Hindlimb muscle (tissue), 1 donor: ENCODE results near the gene RPLP1. TPM values are rescaled to one million over a fixed set of nuclear protein-coding genes. Genes with fewer than 3 reads are reported as not detected.

Experiments
- DNase-seq: peaks from one replicate; pipeline ENCODE4 v3.0.0-alpha.2; 2013
- polyA plus RNA-seq: library from polyadenylated mRNA; unstranded; fragments of 120-200 nt; gene quantifications from one replicate; pipeline ENCODE4 v1.2.1, GENCODE V29; 2013; ENCODE audit not compliant: insufficient read length

Gene RPLP1
- polyA plus RNA-seq, 1 donor = 3,608 TPM

DNA sequence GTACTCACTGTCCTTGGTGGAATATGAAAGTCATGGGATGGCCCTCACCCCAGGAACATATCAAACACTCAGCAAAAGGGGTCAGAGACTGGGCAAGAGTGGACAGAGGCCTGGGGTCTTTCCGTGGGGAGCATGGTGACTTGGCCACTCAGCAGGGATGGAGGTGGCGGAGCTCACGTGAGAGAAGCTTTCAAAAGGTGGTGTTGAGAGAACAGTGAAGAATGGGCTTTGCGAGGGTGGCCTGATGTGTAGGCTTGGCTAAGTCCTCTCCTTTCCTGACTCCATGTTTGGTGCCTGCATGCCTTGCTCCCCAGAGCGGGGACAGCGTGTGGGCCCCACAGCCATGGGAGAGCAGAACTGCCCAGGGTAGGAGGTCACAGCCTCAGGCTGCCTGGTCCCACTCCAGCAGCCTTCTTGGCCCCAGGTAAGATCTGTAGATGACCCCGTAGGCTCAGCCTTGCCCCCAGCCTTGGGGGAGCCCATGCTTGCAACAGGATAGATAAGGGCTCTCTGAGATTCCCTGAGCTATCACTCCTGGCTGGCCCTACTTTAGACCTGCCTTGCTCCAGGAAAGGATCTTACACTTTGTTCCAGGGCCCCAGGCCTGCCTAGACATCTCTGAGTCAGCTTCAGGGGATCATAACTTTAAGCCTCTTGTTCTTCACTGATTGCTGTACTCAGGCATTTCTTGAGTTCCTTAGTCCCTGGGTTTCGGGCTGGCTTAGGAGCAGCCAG lies 17.0 kb downstream of the RPLP1 start:
- no peak for DNase-seq

DNA sequence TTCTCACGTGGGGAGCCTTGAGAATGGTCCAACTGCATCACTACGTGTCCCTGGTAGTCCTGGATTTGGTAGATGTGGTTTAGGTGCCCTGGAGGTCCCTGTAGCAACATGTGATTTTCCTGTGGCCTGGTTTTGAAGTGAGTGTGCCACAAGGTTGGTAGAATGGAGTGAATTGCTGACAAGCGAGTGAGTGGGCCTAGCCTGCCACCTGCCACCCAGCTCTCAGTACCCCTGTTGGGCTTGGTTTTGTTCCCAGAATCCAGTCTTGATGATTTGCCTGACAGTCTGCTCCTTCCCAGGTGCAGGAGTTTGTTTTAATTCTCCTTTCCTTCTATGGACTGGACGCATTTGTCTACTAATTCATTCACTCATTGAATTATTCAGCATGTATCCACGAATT lies 19.4 kb downstream of the RPLP1 start:
- DNase-seq = no peak

DNA sequence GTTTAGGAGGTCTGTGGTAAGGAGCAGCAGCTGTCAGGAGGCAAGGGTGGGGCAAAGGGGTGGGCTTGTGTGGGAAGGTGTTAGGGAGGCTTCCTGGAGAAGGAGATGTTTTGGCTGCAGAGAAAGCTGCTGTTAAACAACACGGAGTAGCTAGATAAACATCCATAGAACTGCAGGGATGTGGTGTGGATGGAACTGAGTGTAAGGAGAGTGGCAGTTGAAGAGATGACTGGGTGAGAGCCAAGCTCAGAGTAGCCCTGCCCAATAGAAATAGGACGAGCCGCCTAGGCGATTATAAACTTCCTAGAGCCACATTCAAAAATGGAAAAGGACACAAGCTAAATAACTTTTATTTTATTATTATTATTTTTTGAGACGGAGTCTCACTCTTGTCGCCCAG lies 19.9 kb downstream of the RPLP1 start:
- no peak for DNase-seq

- DNase-seq = no peak
These were observed 21.7 kb downstream of the RPLP1 start for GRCh38 chr15:69474291-69474690.

DNA sequence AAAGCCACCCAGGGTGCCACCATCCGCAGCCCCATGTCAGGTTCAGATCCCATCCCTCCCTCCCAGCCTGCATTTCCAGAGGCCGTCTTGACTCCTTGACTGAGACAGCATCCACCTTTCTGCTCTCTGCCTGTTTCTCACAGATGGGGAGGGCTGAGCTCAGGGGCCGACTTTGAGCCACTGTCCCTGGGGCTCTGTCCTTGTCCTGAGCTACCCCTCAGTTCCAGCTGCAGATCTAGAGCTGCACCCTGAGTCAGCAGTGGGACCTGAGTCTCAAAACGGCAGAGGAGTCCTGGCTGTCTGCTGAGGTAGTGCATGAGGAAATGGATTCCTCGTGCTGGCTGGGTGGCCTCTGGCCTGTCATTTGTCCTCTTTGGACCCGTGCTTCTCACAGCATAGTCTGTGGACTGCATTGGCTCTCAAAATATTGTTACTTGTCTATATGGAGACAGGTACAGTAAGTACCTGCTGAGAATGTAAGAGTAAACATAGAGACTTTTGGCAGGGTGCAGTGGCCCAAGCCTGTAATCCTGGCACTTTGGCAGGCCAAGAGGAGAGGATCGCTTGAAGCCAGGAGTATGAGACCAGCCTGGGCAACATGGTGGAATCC lies 22.3 kb downstream of the RPLP1 start:
- no peak for DNase-seq

- peak; percentile 75 for DNase-seq
These were observed 23.2 kb downstream of the RPLP1 start for GRCh38 chr15:69475769-69476358.

- DNase-seq = no peak
These were observed 24.3 kb downstream of the RPLP1 start for GRCh38 chr15:69476704-69477473.

- no peak for DNase-seq
These were observed 25.7 kb downstream of the RPLP1 start for GRCh38 chr15:69478259-69478781.

DNA sequence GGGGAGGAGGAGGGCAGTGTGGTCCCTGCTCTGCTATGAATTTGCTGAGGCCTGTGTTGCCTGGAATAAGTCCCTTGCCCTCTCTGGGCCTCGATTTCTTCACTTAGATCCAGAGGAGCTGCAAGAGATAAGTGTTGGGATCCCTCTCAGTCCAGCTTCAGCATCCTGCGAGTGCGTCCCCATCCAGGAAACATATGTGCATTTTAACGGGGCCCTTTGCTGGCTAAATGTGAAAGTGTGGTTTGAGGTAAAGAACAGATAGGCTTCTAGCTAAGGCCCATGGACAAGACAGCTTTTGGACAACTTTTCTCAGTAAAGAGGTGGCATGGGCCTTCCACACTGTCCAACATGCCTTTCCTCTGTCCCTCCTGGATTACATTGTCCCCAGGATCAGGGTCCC lies 26.5 kb downstream of the RPLP1 start:
- DNase-seq = no peak

GRCh38 chr15:69479971-69480370 lies 27.4 kb downstream of the RPLP1 start:
- no peak for DNase-seq

DNA sequence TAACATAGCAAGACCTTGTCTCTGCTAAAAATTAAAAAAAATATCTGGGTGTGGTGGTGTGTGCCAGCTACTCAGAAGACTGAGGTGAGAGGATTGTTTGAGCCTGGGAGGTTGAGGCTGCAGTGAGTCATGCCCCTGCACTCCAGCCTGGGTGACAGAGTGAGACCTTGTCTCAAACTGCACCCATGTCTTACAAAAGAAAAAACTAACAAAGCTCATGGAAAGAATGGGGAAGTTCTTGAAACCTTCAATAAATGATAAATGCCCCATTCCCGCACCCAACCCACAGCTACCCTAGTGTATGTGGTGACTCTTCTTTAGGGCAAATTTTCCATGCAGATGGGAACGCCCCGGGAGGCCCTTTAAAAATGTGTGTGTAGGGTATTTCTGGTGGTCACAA lies 28.3 kb downstream of the RPLP1 start:
- DNase-seq = no peak

DNA sequence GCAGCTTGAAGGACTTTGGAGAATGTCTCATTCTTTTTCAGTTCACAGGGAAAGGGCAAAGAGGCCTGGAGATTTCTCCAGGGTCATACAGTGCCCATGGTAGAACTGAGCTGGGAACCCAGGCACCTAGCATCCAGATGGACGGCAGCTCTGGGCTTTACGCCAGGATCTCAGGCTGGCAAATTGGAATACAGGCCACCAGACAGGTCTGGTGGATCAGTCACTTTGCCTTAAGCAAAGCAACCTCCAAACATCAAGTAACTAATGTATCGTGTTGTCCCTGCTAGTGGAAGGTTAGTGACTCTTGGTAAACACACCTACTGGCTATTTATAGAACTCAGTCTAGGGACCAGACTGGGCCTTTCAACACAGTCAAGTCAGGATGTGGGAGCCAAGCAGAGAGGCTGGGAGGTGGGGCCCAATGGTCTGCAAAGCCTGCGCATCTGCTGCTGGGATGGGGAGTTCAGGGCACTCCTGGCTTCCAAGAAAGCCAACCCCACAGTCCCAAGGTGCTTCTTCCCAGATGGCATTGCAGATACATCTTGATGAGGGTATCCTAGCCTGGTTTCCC lies 30.2 kb downstream of the RPLP1 start:
- DNase-seq = no peak

DNA sequence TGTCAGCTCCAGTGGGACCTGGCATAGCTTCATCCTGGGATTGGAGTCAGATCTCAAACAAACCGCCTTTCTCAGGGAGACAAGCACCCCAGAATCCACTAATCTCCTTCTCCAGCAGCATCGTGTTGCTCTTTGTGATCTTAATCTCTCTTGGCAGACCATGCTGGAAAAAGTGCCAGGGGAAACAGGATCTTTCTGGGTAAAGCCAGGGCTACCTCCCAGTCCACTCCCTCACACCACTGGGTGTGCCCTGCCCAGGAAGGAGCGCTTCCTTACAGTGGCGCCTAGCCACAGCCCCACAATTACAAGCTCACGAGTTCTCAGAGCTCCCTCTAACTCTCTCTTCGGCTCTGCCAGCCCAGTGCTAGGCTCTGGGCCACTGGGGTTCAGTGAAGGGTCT lies 32.2 kb downstream of the RPLP1 start:
- DNase-seq = no peak

DNA sequence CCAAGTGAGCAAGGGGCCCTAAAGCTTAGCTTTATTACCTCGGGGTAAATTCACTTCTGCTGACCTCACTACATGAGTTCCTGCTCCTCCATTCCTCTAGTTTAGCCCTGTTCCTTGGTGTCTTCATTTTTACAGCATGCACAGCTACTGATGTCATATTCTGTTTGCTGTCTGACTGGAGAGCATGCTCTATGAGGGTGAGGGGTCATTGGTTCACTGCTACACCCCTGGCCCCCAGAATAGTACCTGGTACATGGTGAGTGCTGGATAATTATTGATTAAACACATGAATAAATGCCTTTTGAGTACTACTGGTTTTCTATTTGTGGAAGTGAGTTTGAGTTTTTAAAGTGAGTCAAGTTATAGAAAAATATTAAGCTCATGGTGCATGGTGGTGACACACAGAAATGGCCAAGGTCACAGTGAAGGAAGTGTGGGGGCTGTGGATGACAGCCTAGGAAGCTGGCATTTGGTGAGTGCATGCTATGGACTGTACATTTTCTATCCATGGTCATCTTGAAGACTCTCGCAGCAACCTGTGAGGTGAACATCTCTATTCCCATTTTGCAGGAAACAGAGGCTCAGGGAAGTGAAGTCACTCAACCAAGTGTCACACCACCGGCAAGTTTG lies 34.0 kb downstream of the RPLP1 start:
- DNase-seq = no peak

DNA sequence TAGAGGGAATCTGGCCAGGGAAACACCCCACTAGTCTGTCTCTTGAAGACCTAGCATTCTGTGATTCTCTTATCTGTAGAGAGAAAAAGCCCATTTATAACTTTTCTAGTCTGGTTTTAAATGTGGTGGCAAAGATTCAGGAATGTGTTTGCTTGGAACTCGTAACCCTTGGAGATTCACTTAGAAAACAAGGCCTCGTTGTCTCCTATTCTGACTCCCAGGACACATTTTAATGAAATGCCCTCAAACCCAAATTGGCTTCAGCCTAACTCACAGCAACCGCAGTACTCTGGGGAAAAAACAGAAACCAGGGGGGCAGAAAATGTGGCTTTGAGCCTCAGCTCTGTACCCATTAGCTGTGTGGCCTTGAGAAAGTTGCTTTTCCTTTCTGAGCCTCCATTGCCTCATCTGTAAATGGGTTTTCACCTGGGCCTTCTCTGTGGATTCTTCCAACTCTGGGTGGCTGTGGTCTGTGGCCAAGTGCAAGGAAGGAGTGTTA lies 36.5 kb downstream of the RPLP1 start:
- no peak for DNase-seq

DNA sequence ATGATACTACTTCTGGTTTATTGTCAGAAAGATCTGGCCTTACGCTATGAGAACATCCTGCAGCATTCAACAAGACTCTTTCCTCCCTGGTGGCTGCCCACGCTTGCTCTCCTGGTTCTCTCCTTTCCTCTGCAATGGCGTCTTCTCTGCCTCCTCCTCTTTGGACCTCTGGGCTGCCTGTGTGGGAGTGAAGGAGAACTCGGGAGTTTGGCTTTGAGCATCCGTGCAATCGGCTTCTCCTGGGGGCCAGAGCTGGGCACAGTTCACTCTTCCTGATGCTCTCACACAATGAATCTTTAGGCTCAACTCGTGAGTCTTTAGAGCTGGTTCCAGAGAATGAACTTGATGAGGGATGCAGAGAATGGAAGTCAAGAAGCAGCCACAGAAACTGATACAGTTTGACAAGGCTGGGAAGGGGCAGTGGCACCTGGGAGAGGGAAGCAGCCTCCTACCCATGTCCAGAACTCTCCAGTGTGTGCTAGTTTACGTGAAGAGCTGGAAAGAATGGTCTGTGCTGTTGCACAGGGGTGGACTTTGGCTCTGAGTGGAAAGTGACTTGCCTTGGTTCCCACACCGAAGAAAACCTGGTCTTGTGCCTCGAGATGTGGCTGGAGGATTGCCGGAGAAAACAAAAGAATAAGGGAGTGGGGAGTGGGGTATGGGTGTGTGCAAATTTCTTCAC lies 37.9 kb downstream of the RPLP1 start:
- no peak for DNase-seq

DNA sequence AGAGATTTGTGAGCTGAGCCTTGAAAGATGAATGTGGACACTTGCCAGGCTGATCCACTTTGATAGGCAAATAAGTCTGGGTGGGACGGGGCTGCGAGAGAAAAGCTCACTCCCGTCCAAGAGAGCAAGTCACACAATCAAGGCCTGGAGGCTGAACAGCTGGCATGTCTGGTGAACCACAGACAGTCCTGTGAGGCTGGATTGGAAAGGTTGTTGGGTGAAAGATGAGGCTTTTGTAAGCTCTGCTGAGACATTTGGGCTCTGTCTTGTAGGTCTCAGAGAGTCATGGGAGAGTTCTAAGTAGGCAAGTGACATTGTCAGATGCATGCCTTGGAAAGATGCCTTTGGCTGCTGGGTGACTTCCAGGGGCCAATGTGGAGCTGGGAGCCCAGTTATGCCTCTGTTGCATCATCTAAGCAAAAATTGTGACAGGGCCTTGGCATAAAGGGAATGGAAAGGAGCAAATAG lies 38.5 kb downstream of the RPLP1 start:
- DNase-seq = no peak

DNA sequence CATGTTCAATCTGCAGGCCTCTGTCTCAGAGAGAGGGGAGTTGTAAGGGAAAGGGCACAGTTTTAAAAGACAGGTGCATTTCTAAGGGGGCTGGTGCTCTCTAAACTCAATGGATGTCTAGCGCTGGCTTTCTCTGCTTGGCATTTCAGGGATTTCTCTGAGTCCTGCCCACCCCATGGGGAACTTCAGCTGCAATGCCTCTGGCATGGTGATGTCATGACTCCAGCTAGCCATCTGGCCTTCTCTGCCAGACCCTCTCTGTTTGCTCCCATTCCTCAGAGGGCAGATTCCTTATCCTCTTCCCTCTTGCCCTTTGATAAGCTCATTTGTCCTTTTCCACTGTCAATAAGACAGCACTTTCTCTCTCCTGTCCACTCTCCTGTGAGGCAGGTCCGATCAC lies 40.8 kb downstream of the RPLP1 start:
- DNase-seq = no peak

GRCh38 chr15:69496001-69496400 lies 43.4 kb downstream of the RPLP1 start:
- no peak for DNase-seq

DNA sequence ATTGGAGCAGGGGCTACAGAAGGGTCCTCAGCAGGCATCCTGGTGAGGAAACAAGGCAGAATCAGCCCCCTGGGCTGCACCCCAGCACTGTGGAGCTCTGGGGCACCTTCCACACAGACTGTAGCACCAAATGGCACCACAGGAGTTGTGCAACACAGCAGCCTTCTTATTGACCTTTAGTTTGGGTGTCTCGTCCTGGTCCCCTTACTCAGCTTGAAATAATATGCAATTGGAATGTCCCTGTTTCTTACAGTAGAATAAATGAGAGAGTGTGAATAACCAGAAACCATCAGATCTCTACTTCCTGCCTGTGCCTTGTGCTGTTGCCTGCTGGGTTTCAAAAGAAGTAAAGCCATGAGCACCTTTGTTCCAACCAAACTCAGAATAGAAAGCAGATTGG lies 44.5 kb downstream of the RPLP1 start:
- no peak for DNase-seq

GRCh38 chr15:69497667-69498066 lies 45.0 kb downstream of the RPLP1 start:
- DNase-seq = no peak
